Esophagus squamous epithelium (tissue), 4 donors: ENCODE results near the gene DSCAML1.

Source experiments
- CTCF ChIP-seq, 6 experiments: fragments of 450-650 bp in 4 of 6; fragments of 200-600 bp in 2 of 6; sonication (generic) in 2 of 6; IDR thresholded peaks; one replicate each; pipeline ENCODE4 v1.5.1; 2016 to 2019; ENCODE audit warnings: antibody characterized with exemption in 6 of 6, mild to moderate bottlenecking in 4 of 6, moderate library complexity in 4 of 6
- POLR2A ChIP-seq, 4 donors: fragments of 450-650 bp; IDR thresholded peaks; one replicate each; pipeline ENCODE4 v1.6.1; 2017; ENCODE audit warnings: antibody characterized with exemption in 4 of 4, mild to moderate bottlenecking in 4 of 4, moderate library complexity in 3 of 4

GRCh38 chr11:117525866-117526542 is 271.0 kb downstream of the DSCAML1 start:
- TF ChIP-seq CTCF (IDR thresholded peaks at IDR 0.05): no peak
- no peak for TF ChIP-seq POLR2A (IDR thresholded peaks at IDR 0.05)
